HEK293T (cell line): ENCODE data around the gene IFT81.

ENCODE experiments used
- CTCF ChIA-PET: fragments of 350-600 bp; formaldehyde crosslinking; extraction: SDS; loops from one replicate; lab custom pipeline; 2021; ENCODE audit warnings: antibody characterized with exemption, inconsistent platforms; lab: Yijun Ruan, JAX
- POLR2A ChIA-PET: fragments of 350-600 bp; formaldehyde crosslinking; extraction: SDS; loops from one replicate; lab custom pipeline; 2020; ENCODE audit warnings: antibody characterized with exemption, inconsistent platforms; lab: Yijun Ruan, JAX
- DNase-seq: peaks from one replicate; pipeline ENCODE4 v3.0.0; 2012; ENCODE audit warnings: mixed read lengths; ENCODE audit errors: extremely low spot score
- ARNT ChIP-seq: fragments of 450-650 bp; IDR thresholded peaks from 2 replicates; pipeline ENCODE4 v1.6.1; 2017; ENCODE audit warnings: mild to moderate bottlenecking
- BHLHE40 ChIP-seq: fragments of 450-650 bp; IDR thresholded peaks from 2 replicates; pipeline ENCODE4 v1.6.1; 2016; ENCODE audit warnings: mild to moderate bottlenecking, moderate library complexity, borderline replicate concordance
- CTBP1 ChIP-seq: fragments of 450-650 bp; IDR thresholded peaks from 2 replicates; pipeline ENCODE4 v1.6.1; 2016; ENCODE audit warnings: borderline replicate concordance
- ELF4 ChIP-seq: fragments of 450-650 bp; IDR thresholded peaks from 2 replicates; pipeline ENCODE4 v1.6.1; 2017; ENCODE audit warnings: antibody characterized with exemption
- FOXA1 ChIP-seq: fragments of 450-650 bp; IDR thresholded peaks from 2 replicates; pipeline ENCODE4 v1.6.1; 2016; ENCODE audit warnings: mild to moderate bottlenecking
- FOXK2 ChIP-seq: fragments of 450-650 bp; IDR thresholded peaks from 2 replicates; pipeline ENCODE4 v1.6.1; 2016; ENCODE audit warnings: mild to moderate bottlenecking
- FOXM1 ChIP-seq: fragments of 450-650 bp; IDR thresholded peaks from 2 replicates; pipeline ENCODE4 v1.6.1; 2017; ENCODE audit warnings: mild to moderate bottlenecking, borderline replicate concordance
- HDGF ChIP-seq: fragments of 450-650 bp; IDR thresholded peaks from 2 replicates; pipeline ENCODE4 v1.6.1; 2017; ENCODE audit warnings: antibody characterized with exemption, borderline replicate concordance
- L3MBTL2 ChIP-seq: fragments of 450-650 bp; conservative IDR thresholded peaks from 2 replicates; pipeline ENCODE4 v1.6.1; 2016; ENCODE audit warnings: mild to moderate bottlenecking
- LEF1 ChIP-seq: fragments of 450-650 bp; IDR thresholded peaks from 2 replicates; pipeline ENCODE4 v1.6.1; 2017; ENCODE audit warnings: mild to moderate bottlenecking, borderline replicate concordance
- NFRKB ChIP-seq: fragments of 450-650 bp; IDR thresholded peaks from 2 replicates; pipeline ENCODE4 v1.6.1; 2016; ENCODE audit warnings: mild to moderate bottlenecking, moderate library complexity
- SP1 ChIP-seq: fragments of 450-650 bp; IDR thresholded peaks from 2 replicates; pipeline ENCODE4 v1.6.1; 2017
- SUZ12 ChIP-seq: fragments of 450-650 bp; IDR thresholded peaks from 2 replicates; pipeline ENCODE4 v1.6.1; 2016; ENCODE audit warnings: mild to moderate bottlenecking
- TARDBP ChIP-seq: fragments of 450-650 bp; IDR thresholded peaks from 2 replicates; pipeline ENCODE4 v1.6.1; 2016
- ZNF384 ChIP-seq: fragments of 450-650 bp; IDR thresholded peaks from 2 replicates; pipeline ENCODE4 v1.6.1; 2016
- TF ChIP-seq, protein P1 (sequence below): fragments of 450-650 bp; IDR thresholded peaks from 2 replicates; pipeline ENCODE4 v1.6.1; 2016

Gene IFT81

DNA sequence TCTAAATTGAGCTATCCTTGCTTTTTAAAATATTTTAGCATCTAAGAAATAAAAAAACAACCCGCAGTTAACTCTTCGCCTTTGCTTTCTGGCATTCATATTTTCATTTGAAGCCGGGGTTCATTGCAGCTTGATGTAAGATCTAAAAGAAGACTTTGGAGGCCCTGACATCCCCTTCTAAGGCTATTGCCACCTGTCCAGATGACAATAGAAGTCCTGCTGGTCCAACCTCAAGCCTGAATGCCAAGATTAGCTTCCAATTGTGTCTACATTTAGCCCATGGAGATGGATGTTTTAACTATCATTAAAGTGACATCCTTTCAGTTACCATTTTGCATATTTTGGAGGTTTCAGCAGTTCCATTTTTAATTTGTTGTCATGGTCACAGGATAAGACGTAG is 105.3 kb downstream of the IFT81 start:
- POLR2A ChIA-PET, result no interaction called here
- no peak for DNase-seq
- TF ChIP-seq TARDBP, result no peak
- no peak for TF ChIP-seq CTBP1
- CTCF ChIA-PET, result no interaction called here

DNA sequence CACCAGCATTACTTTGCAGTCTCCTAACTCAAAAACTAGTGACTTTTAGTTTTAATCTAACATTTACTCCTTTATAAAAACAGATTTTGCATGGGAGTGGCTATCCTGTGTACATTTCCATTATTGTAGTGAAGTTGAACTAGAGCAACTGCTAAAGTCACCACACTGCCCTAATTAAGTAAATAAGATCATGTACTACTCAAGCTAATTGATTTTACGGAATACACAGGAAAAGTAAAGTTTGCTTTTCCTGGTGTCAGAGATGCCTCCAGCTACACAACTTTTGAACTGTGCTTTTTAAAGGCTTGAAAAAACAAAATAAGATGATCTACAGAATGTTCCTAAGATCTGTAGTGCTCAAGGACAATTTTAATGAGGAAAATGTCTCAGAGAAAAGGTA is 106.5 kb downstream of the IFT81 start:
- CTCF ChIA-PET, result no interaction called here
- no peak for DNase-seq
- POLR2A ChIA-PET, result no interaction called here
- TF ChIP-seq ARNT (no peak), SUZ12 (no peak), NFRKB (no peak), FOXA1 (no peak), FOXM1 (no peak), L3MBTL2 (no peak), SP1 (no peak), ELF4 (no peak), CTBP1 (no peak), BHLHE40 (no peak), ZNF384 (no peak), HDGF (no peak), LEF1 (no peak), TARDBP (no peak), FOXK2 (no peak)
- TF ChIP-seq, protein P1, sequence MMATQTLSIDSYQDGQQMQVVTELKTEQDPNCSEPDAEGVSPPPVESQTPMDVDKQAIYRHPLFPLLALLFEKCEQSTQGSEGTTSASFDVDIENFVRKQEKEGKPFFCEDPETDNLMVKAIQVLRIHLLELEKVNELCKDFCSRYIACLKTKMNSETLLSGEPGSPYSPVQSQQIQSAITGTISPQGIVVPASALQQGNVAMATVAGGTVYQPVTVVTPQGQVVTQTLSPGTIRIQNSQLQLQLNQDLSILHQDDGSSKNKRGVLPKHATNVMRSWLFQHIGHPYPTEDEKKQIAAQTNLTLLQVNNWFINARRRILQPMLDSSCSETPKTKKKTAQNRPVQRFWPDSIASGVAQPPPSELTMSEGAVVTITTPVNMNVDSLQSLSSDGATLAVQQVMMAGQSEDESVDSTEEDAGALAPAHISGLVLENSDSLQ, result no peak

DNA sequence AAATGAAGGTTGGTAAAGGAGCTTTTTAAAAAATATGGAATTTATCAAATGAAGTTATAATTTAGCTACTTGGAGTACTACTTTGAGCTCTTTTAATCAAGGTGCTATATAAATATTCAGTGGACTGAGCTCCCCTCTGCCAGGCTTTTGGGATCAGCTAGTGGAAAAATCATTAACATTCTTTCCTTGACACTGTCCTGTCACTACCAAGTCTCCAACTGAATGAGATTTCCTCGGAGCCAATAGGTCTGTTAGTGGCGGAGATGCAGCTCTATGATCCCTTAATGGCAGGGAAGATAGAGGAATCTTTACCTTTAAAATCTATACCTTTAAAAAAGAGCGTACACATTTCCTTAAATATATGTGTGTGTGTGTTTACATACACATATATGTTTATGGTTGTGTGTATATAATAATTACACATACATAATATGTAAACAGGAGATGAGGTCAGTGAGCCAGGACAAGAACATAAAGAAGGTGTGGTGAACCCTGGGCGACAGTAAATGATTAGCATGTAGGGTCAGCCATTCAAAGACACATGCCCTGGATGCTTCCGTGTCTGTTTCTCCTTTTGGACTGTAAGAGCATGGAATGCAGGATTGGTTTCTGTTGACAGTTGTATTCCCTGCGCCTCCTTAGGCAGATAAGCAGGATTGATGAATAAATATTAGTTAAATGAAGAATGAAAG is 109.2 kb downstream of the IFT81 start:
- no peak for TF ChIP-seq SP1
- no peak for TF ChIP-seq ZNF384
- TF ChIP-seq FOXA1, result no peak
- TF ChIP-seq TARDBP, result no peak
- TF ChIP-seq CTBP1, result no peak
- TF ChIP-seq ELF4, result no peak
- TF ChIP-seq BHLHE40, result no peak
- no peak for TF ChIP-seq LEF1
- TF ChIP-seq L3MBTL2, result no peak
- no peak for TF ChIP-seq HDGF
- no peak for TF ChIP-seq ARNT
- TF ChIP-seq, protein P1, result no peak
- no peak for TF ChIP-seq NFRKB
- no peak for TF ChIP-seq SUZ12
- TF ChIP-seq FOXK2, result no peak
- no peak for TF ChIP-seq FOXM1
- POLR2A ChIA-PET, result interaction anchor here (1.4 kb wide), 1 partner anchor 48 kb away, joined by 4 read pairs; the partner anchor contains the start of gene ATP2A2
- DNase-seq, result no peak
- CTCF ChIA-PET, result interaction anchor here (0.6 to 1.2 kb wide), 3 partner anchors 9 to 150 kb away, joined by 4 to 7 read pairs (median 6); no protein-coding TSS in a partner anchor

DNA sequence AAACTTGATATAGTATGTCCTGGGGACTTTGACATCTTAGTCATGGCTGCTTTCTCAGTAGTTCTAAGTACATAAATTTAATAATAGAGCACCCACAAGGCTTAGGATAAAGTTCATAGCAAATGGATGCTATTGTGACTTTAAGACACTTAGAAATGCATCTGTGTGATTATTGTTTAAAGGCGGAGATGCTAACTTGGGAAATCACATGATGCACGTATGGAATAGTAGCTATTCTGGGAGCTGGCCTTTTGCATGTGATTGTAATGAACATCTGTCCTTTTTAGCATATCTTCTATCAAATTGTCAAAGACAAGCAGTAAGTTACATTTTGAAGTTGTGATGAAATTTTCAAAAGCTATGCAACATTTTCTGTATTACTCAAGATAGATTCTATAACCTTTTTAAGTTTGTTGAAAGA is 110.2 kb downstream of the IFT81 start:
- ChIA-PET CTCF (interaction anchor here (1.2 kb wide), 1 partner anchor 10 kb away, joined by 6 read pairs; no protein-coding TSS in a partner anchor), POLR2A (no interaction called here)
- TF ChIP-seq SUZ12, result no peak
- TF ChIP-seq, protein P1, result no peak
- no peak for TF ChIP-seq SP1
- TF ChIP-seq FOXK2, result no peak
- no peak for TF ChIP-seq NFRKB
- no peak for TF ChIP-seq ZNF384
- TF ChIP-seq LEF1, result no peak
- TF ChIP-seq HDGF, result no peak
- TF ChIP-seq ELF4, result no peak
- TF ChIP-seq CTBP1, result no peak
- TF ChIP-seq L3MBTL2, result no peak
- no peak for TF ChIP-seq FOXM1
- TF ChIP-seq TARDBP, result no peak
- no peak for DNase-seq

DNA sequence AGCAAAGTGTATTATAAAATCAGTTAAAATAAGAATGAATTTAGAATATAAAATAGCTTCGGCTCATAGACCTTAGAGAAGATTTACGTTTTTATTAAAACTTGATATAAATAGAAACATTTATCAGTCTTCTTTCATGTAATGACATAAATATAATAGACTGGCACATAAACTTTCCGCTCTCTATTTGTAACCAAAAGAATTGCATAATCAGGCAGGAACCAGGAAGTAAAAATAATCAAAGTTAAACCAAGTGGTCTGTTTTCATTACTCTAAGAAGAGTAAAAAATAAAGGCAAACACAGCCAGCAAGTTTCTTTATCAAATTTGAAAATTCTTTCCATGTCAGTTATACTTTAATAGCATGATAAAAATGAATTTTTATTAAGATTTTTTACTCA is 110.6 kb downstream of the IFT81 start:
- DNase-seq, result no peak
- ChIA-PET CTCF (no interaction called here), POLR2A (no interaction called here)
- no peak for TF ChIP-seq HDGF
- TF ChIP-seq FOXM1, result no peak
- no peak for TF ChIP-seq CTBP1
- TF ChIP-seq, protein P1, result no peak
- TF ChIP-seq FOXA1, result no peak
- no peak for TF ChIP-seq BHLHE40
- TF ChIP-seq ZNF384, result no peak
- TF ChIP-seq ELF4, result no peak
- TF ChIP-seq L3MBTL2, result no peak
- no peak for TF ChIP-seq ARNT
- TF ChIP-seq FOXK2, result no peak
- no peak for TF ChIP-seq SUZ12
- no peak for TF ChIP-seq TARDBP
- TF ChIP-seq LEF1, result no peak
- TF ChIP-seq SP1, result no peak
- TF ChIP-seq NFRKB, result no peak

DNA sequence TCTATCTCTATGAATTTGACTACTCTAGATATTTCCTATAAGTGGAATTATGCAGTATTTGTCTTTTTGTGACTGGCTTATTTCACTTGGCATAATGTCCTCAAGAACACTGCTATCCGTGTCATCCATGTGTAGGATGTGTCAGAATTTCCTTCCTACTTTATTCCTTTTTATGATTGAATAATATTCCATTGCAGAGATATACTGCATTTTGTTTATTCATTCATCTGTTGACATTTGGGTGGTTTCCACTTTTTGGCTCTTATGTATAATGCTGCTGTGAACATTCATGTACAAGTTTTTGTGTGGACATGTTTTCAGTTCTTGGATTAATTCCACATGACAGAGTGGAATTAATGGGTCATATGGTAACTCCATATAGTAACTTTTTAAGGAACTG is 111.2 kb downstream of the IFT81 start:
- CTCF ChIA-PET, result no interaction called here
- TF ChIP-seq, protein P1, result no peak
- TF ChIP-seq SP1, result no peak
- TF ChIP-seq NFRKB, result no peak
- no peak for TF ChIP-seq CTBP1
- TF ChIP-seq TARDBP, result no peak
- no peak for TF ChIP-seq LEF1
- no peak for TF ChIP-seq SUZ12
- TF ChIP-seq ARNT, result no peak
- TF ChIP-seq FOXA1, result no peak
- no peak for TF ChIP-seq ZNF384
- TF ChIP-seq L3MBTL2, result no peak
- no peak for TF ChIP-seq HDGF
- TF ChIP-seq FOXM1, result no peak
- no peak for TF ChIP-seq ELF4
- no peak for TF ChIP-seq FOXK2
- TF ChIP-seq BHLHE40, result no peak
- POLR2A ChIA-PET, result no interaction called here

More for the DNA sequence above, 111.2 kb downstream of the IFT81 start:
- no peak for DNase-seq
